Cardiac muscle cell (in vitro differentiated cells and primary cell): ENCODE data around the gene EML6. TPM values are rescaled to one million over a fixed set of nuclear protein-coding genes. Genes with fewer than 3 reads are reported as not detected.

ENCODE experiments used
- DNase-seq, 2 donors: peaks; one replicate each; pipeline versions ENCODE4 v3.0.0 to v3.0.0-alpha.2; 2010 to 2017; ENCODE audit warnings: low read depth in 1 of 2, low spot score in 1 of 2
- H3K27ac ChIP-seq: fragments of 200-600 bp; sonication (generic); 2 replicates; pipeline ENCODE4 v1.5.1; 2016
- H3K27me3 ChIP-seq: fragments of 200-600 bp; sonication (generic); 2 replicates; pipeline ENCODE4 v1.6.0; 2016; ENCODE audit warnings: control low read depth
- H3K36me3 ChIP-seq: fragments of 200-600 bp; sonication (generic); 2 replicates; pipeline ENCODE4 v1.5.1; 2016; ENCODE audit warnings: control low read depth
- H3K4me1 ChIP-seq: fragments of 200-600 bp; sonication (generic); 2 replicates; pipeline ENCODE4 v1.8.1; 2017; ENCODE audit warnings: low read depth, mild to moderate bottlenecking, mixed run types
- H3K4me3 ChIP-seq: fragments of 200-600 bp; sonication (generic); 2 replicates; pipeline ENCODE4 v1.5.1; 2016; ENCODE audit warnings: mild to moderate bottlenecking
- H3K9me3 ChIP-seq: fragments of 200-600 bp; sonication (generic); 2 replicates; pipeline ENCODE4 v1.5.1; 2017; ENCODE audit warnings: low read depth, mild to moderate bottlenecking, control low read depth
- polyA plus RNA-seq: library from polyadenylated mRNA; unstranded; fragments of >200 nt; fragmentation: Nextera tagmentation; extraction: Ambion mirVana; gene quantifications from 2 replicates; pipeline ENCODE4 v1.2.1, GENCODE V29; 2016
- total RNA-seq: library from RNA; depleted of rRNA; stranded (reverse); fragments of >200 nt; gene quantifications from 2 replicates; pipeline ENCODE4 v1.2.3, GENCODE V29; 2016
- TF ChIP-seq, protein P1 (sequence below): IDR thresholded peaks from 2 replicates; pipeline ENCODE4 v1.5.1; 2012; ENCODE audit warnings: low read depth, mild to moderate bottlenecking, low read length

The EML6 gene
- total and polyA plus RNA-seq, 2 experiments from 2014 or later = 0.89 to 1.3 TPM

- H3K27me3 ChIP-seq = no peaks in the 10 kb centered on the region
- H3K9me3 ChIP-seq = no peaks in the 10 kb centered on the region
- peaks cover 7% of the 10 kb centered on the region for H3K4me1 ChIP-seq
- no peak overlapping the region for H3K4me3 ChIP-seq
- H3K27ac ChIP-seq = no peak overlapping the region
- TF ChIP-seq, protein P1, sequence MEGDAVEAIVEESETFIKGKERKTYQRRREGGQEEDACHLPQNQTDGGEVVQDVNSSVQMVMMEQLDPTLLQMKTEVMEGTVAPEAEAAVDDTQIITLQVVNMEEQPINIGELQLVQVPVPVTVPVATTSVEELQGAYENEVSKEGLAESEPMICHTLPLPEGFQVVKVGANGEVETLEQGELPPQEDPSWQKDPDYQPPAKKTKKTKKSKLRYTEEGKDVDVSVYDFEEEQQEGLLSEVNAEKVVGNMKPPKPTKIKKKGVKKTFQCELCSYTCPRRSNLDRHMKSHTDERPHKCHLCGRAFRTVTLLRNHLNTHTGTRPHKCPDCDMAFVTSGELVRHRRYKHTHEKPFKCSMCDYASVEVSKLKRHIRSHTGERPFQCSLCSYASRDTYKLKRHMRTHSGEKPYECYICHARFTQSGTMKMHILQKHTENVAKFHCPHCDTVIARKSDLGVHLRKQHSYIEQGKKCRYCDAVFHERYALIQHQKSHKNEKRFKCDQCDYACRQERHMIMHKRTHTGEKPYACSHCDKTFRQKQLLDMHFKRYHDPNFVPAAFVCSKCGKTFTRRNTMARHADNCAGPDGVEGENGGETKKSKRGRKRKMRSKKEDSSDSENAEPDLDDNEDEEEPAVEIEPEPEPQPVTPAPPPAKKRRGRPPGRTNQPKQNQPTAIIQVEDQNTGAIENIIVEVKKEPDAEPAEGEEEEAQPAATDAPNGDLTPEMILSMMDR = no peak
- DNase-seq = no peak
- no peaks in the 10 kb centered on the region for H3K36me3 ChIP-seq
Measured at GRCh38 chr2:54845094-54845493, 121.6 kb downstream of the EML6 start.

- TF ChIP-seq, protein P1 = no peak
- peak in 1 of 2 donors; percentile 60 for DNase-seq
- Histone ChIP-seq H3K4me1 (peaks cover 7% of the 10 kb centered on the region), H3K36me3 (no peaks in the 10 kb centered on the region), H3K9me3 (no peaks in the 10 kb centered on the region), H3K27me3 (no peaks in the 10 kb centered on the region), H3K27ac (no peak overlapping the region), H3K4me3 (no peak overlapping the region)
Measured at GRCh38 chr2:54845514-54845913, 122.1 kb downstream of the EML6 start.

GRCh38 chr2:54850171-54851122 lies 127.0 kb downstream of the EML6 start:
- Histone ChIP-seq H3K27ac (no peak overlapping the region), H3K36me3 (no peaks in the 10 kb centered on the region), H3K4me1 (peaks cover 4% of the 10 kb centered on the region), H3K9me3 (no peaks in the 10 kb centered on the region), H3K4me3 (no peak overlapping the region), H3K27me3 (no peaks in the 10 kb centered on the region)
- TF ChIP-seq, protein P1 = no peak
- no peak for DNase-seq

DNA sequence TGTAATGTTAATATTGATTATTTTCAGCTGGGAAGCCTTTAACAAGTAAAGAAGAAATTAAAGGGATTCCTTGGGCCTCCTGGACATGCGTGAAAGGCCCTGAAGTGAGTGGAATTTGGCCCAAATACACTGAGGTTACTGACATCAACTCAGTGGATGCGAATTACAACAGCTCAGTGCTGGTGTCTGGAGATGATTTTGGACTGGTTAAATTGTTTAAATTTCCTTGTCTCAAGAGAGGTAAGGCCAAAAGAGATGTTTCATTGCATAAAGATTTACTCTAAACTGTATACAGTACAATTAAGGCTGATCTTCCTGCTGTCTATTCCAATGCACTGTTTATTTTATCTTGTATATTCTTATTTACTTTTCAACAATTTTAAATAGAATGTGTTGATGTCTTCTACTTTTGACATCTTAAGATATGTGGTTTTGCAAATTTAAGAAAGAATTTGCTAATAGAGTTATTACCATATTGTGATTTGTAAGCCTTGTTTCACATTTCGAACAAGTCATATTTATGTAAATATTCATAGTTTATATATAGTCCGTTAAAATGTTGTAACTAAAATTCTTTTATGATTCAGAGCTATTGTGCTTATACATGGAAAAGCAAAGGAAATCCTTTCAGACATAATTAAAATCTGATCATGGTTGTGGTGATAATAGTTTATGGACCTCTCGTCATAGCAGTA lies 130.3 kb downstream of the EML6 start:
- H3K27ac ChIP-seq = no peak overlapping the region
- H3K27me3 ChIP-seq = no peaks in the 10 kb centered on the region
- TF ChIP-seq, protein P1 = no peak
- no peaks in the 10 kb centered on the region for H3K36me3 ChIP-seq
- DNase-seq = no peak
- H3K4me3 ChIP-seq = no peak overlapping the region
- H3K4me1 ChIP-seq = no peaks in the 10 kb centered on the region
- H3K9me3 ChIP-seq = no peaks in the 10 kb centered on the region

- no peaks in the 10 kb centered on the region for H3K27me3 ChIP-seq
- H3K4me3 ChIP-seq = no peak overlapping the region
- no peak overlapping the region for H3K27ac ChIP-seq
- no peaks in the 10 kb centered on the region for H3K4me1 ChIP-seq
- no peaks in the 10 kb centered on the region for H3K9me3 ChIP-seq
- H3K36me3 ChIP-seq = no peaks in the 10 kb centered on the region
- TF ChIP-seq, protein P1 = no peak
- no peak for DNase-seq
Measured at GRCh38 chr2:54855434-54855833, 132.0 kb downstream of the EML6 start.
